Measurements from ENCODE around the gene EPHA7.

EPHA7 gene

GRCh38 chr6:93350774-93351173 lies 68.6 kb downstream of the EPHA7 start:
- TF ChIP-seq POLR2A (IDR thresholded peaks at IDR 0.05; ENCODE audit: low read depth, low read length) (no peak), TAF1 (IDR thresholded peaks at IDR 0.05; ENCODE audit: borderline replicate concordance, low read depth, low read length) (no peak), POLR2AphosphoS5 (IDR thresholded peaks at IDR 0.05; ENCODE audit: low read depth, low read length) (no peak)
- DNase-seq (ENCODE audit: insufficient read length) (no peak), FAIRE-seq (no peak)

- DNase-seq (ENCODE audit: insufficient read length) (no peak), FAIRE-seq (no peak)
These were observed 75.0 kb downstream of the EPHA7 start for GRCh38 chr6:93344333-93344835.

GRCh38 chr6:93343476-93343875 lies 75.9 kb downstream of the EPHA7 start:
- TF ChIP-seq TAF1 (IDR thresholded peaks at IDR 0.05; ENCODE audit: borderline replicate concordance, low read depth, low read length) (no peak), POLR2A (IDR thresholded peaks at IDR 0.05; ENCODE audit: low read depth, low read length) (no peak), POLR2AphosphoS5 (IDR thresholded peaks at IDR 0.05; ENCODE audit: low read depth, low read length) (no peak)
- DNase-seq (ENCODE audit: insufficient read length) (no peak), FAIRE-seq (no peak)

More at GRCh38 chr6:93344333-93344835, 75.0 kb downstream of the EPHA7 start:
- TF ChIP-seq POLR2A (IDR thresholded peaks at IDR 0.05; ENCODE audit: low read depth, low read length) = no peak
- TF ChIP-seq TAF1 (IDR thresholded peaks at IDR 0.05; ENCODE audit: borderline replicate concordance, low read depth, low read length) = no peak
- no peak for TF ChIP-seq POLR2AphosphoS5 (IDR thresholded peaks at IDR 0.05; ENCODE audit: low read depth, low read length)

GRCh38 chr6:93341900-93342613 lies 77.3 kb downstream of the EPHA7 start:
- TF ChIP-seq POLR2AphosphoS5 (IDR thresholded peaks at IDR 0.05; ENCODE audit: low read depth, low read length) = no peak
- TF ChIP-seq POLR2A (IDR thresholded peaks at IDR 0.05; ENCODE audit: low read depth, low read length) = no peak
- TF ChIP-seq TAF1 (IDR thresholded peaks at IDR 0.05; ENCODE audit: borderline replicate concordance, low read depth, low read length) = no peak
- FAIRE-seq (no peak), DNase-seq (ENCODE audit: insufficient read length) (no peak)

GRCh38 chr6:93337772-93338394 lies 81.5 kb downstream of the EPHA7 start:
- no peak for DNase-seq (ENCODE audit: insufficient read length)
- no peak for FAIRE-seq
- no peak for TF ChIP-seq TAF1 (IDR thresholded peaks at IDR 0.05; ENCODE audit: borderline replicate concordance, low read depth, low read length)
- no peak for TF ChIP-seq POLR2A (IDR thresholded peaks at IDR 0.05; ENCODE audit: low read depth, low read length)
- TF ChIP-seq POLR2AphosphoS5 (IDR thresholded peaks at IDR 0.05; ENCODE audit: low read depth, low read length) = no peak

- TF ChIP-seq POLR2AphosphoS5 (IDR thresholded peaks at IDR 0.05; ENCODE audit: low read depth, low read length) = no peak
- TF ChIP-seq POLR2A (IDR thresholded peaks at IDR 0.05; ENCODE audit: low read depth, low read length) = no peak
- TF ChIP-seq TAF1 (IDR thresholded peaks at IDR 0.05; ENCODE audit: borderline replicate concordance, low read depth, low read length) = no peak
- DNase-seq (ENCODE audit: insufficient read length) (no peak), FAIRE-seq (no peak)
These were observed 82.3 kb downstream of the EPHA7 start for GRCh38 chr6:93337014-93337413.

GRCh38 chr6:93329301-93330000 lies 89.9 kb downstream of the EPHA7 start:
- DNase-seq (ENCODE audit: insufficient read length) (no peak), FAIRE-seq (no peak)
- TF ChIP-seq POLR2AphosphoS5 (IDR thresholded peaks at IDR 0.05; ENCODE audit: low read depth, low read length) (no peak), TAF1 (IDR thresholded peaks at IDR 0.05; ENCODE audit: borderline replicate concordance, low read depth, low read length) (no peak), POLR2A (IDR thresholded peaks at IDR 0.05; ENCODE audit: low read depth, low read length) (no peak)

- DNase-seq (ENCODE audit: insufficient read length) (no peak), FAIRE-seq (no peak)
- TF ChIP-seq POLR2A (IDR thresholded peaks at IDR 0.05; ENCODE audit: low read depth, low read length) (no peak), POLR2AphosphoS5 (IDR thresholded peaks at IDR 0.05; ENCODE audit: low read depth, low read length) (no peak), TAF1 (IDR thresholded peaks at IDR 0.05; ENCODE audit: borderline replicate concordance, low read depth, low read length) (no peak)
These were observed 91.5 kb downstream of the EPHA7 start for GRCh38 chr6:93327857-93328256.

- TF ChIP-seq TAF1 (IDR thresholded peaks at IDR 0.05; ENCODE audit: borderline replicate concordance, low read depth, low read length) (no peak), POLR2AphosphoS5 (IDR thresholded peaks at IDR 0.05; ENCODE audit: low read depth, low read length) (no peak), POLR2A (IDR thresholded peaks at IDR 0.05; ENCODE audit: low read depth, low read length) (no peak)
- DNase-seq (ENCODE audit: insufficient read length) = no peak
- FAIRE-seq = no peak
These were observed 93.6 kb downstream of the EPHA7 start for GRCh38 chr6:93325761-93326160.

GRCh38 chr6:93323630-93324029 lies 95.7 kb downstream of the EPHA7 start:
- FAIRE-seq (no peak), DNase-seq (ENCODE audit: insufficient read length) (no peak)
- no peak for TF ChIP-seq POLR2AphosphoS5 (IDR thresholded peaks at IDR 0.05; ENCODE audit: low read depth, low read length)
- TF ChIP-seq POLR2A (IDR thresholded peaks at IDR 0.05; ENCODE audit: low read depth, low read length) = no peak
- no peak for TF ChIP-seq TAF1 (IDR thresholded peaks at IDR 0.05; ENCODE audit: borderline replicate concordance, low read depth, low read length)

- FAIRE-seq (no peak), DNase-seq (ENCODE audit: insufficient read length) (no peak)
- TF ChIP-seq POLR2A (IDR thresholded peaks at IDR 0.05; ENCODE audit: low read depth, low read length) (no peak), TAF1 (IDR thresholded peaks at IDR 0.05; ENCODE audit: borderline replicate concordance, low read depth, low read length) (no peak), POLR2AphosphoS5 (IDR thresholded peaks at IDR 0.05; ENCODE audit: low read depth, low read length) (no peak)
These were observed 96.7 kb downstream of the EPHA7 start for GRCh38 chr6:93322651-93323050.
